ENCODE results near the gene PCDHB6. TPM values are rescaled to one million over a fixed set of nuclear protein-coding genes. Genes with fewer than 3 reads are reported as not detected.
"Not testable (repeated sequence)": the region's sequence is repeated elsewhere in the genome, so short reads cannot be mapped to it uniquely, and the experiment has no call there.

PCDHB6 gene
- 0.30 TPM for polyA plus RNA-seq (2013, experiment 1 of 4)
- 0.14 TPM for polyA plus RNA-seq (2013, experiment 2 of 4)
- 0.11 TPM for polyA plus RNA-seq (2013, experiment 3 of 4)
- 0.36 TPM for polyA plus RNA-seq (2013, experiment 4 of 4)

- Histone ChIP-seq H3K27ac (ENCODE audit: insufficient read depth, low read depth, low read length, poor library complexity, severe bottlenecking) (no peak within 1 kb of the TSS), H3K36me3 (ENCODE audit: control insufficient read depth, insufficient read depth, low read length) (peaks cover 4% of the 10 kb centered on the region), H3K9me3 (ENCODE audit: control insufficient read depth, low read length) (no peaks in the 10 kb centered on the region), H3K4me1 (ENCODE audit: control insufficient read depth, insufficient read depth, low read length) (no peaks in the 10 kb centered on the region), H3K27me3 (ENCODE audit: control insufficient read depth, insufficient read depth, low read length, poor library complexity, severe bottlenecking) (no peaks in the 10 kb centered on the region), H3K4me3 (ENCODE audit: insufficient read depth, low read depth, low read length) (no peak within 1 kb of the TSS)
- WGBS, 2 experiments = 90 to 93% methylated on average over 18 of the region's 18 CpGs
Observed at GRCh38 chr5:141149812-141150211, at the start of gene PCDHB6. Gene PCDHB6, plus strand, starts transcription at chr5:141150057. Its CDS starts 201 bp downstream, at chr5:141150258.

DNA sequence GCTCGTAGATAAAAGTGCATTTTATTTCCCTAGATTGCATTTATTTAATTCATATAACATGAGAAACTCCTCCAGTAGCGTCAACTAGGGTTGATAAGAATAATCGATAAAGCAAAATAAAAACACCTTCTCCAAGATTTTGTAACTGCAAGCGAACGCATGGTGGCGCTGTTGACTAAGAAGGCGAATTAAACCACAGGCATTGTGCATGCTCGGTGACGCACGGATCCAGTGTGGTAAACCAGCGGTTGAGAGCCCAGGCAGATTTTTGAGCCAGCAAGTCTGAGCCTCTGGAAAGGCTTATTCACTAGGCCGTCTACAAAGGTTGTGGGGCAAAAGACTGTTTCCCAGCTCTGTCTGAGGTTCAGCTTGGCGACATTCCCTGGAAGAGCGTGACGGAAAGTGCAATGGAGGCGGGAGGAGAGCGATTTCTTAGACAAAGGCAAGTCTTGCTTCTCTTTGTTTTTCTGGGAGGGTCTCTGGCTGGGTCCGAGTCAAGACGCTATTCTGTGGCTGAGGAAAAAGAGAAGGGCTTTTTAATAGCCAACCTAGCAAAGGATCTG, 49.5 kb upstream of the PCDHB6 start, which contains the start of gene PCDHB3:
TSS of gene PCDHB3 (plus strand) at position 231 of the 563 bp plus-strand sequence. CDS start at position 408, 177 bp downstream.
- Histone ChIP-seq H3K36me3 (ENCODE audit: control insufficient read depth, insufficient read depth, low read length) (peaks cover 36% of the 10 kb centered on the region), H3K4me3 (ENCODE audit: insufficient read depth, low read depth, low read length) (no peak within 1 kb of the TSS), H3K27ac (ENCODE audit: insufficient read depth, low read depth, low read length, poor library complexity, severe bottlenecking) (no peak within 1 kb of the TSS), H3K4me1 (ENCODE audit: control insufficient read depth, insufficient read depth, low read length) (no peaks in the 10 kb centered on the region), H3K9me3 (ENCODE audit: control insufficient read depth, low read length) (peaks cover 3% of the 10 kb centered on the region), H3K27me3 (ENCODE audit: control insufficient read depth, insufficient read depth, low read length, poor library complexity, severe bottlenecking) (no peaks in the 10 kb centered on the region)
- 86 to 89% methylated on average over 19 of the region's 19 CpGs for WGBS, 2 experiments

GRCh38 chr5:141101059-141101458, 48.8 kb upstream of the PCDHB6 start:
- 92 to 93% methylated on average over 20 of the region's 20 CpGs for WGBS, 2 experiments
- Histone ChIP-seq H3K9me3 (ENCODE audit: control insufficient read depth, low read length) (peaks cover 3% of the 10 kb centered on the region), H3K4me3 (ENCODE audit: insufficient read depth, low read depth, low read length) (no peak overlapping the region), H3K36me3 (ENCODE audit: control insufficient read depth, insufficient read depth, low read length) (peaks cover 30% of the 10 kb centered on the region), H3K27me3 (ENCODE audit: control insufficient read depth, insufficient read depth, low read length, poor library complexity, severe bottlenecking) (no peaks in the 10 kb centered on the region), H3K27ac (ENCODE audit: insufficient read depth, low read depth, low read length, poor library complexity, severe bottlenecking) (no peak overlapping the region), H3K4me1 (ENCODE audit: control insufficient read depth, insufficient read depth, low read length) (no peaks in the 10 kb centered on the region)

GRCh38 chr5:141102070-141102469, 47.8 kb upstream of the PCDHB6 start:
- not testable (repeated sequence) for H3K27me3 ChIP-seq (ENCODE audit: control insufficient read depth, insufficient read depth, low read length, poor library complexity, severe bottlenecking); H3K27ac ChIP-seq (ENCODE audit: insufficient read depth, low read depth, low read length, poor library complexity, severe bottlenecking); H3K4me3 ChIP-seq (ENCODE audit: insufficient read depth, low read depth, low read length); H3K4me1 ChIP-seq (ENCODE audit: control insufficient read depth, insufficient read depth, low read length); H3K9me3 ChIP-seq (ENCODE audit: control insufficient read depth, low read length)
- H3K36me3 ChIP-seq (ENCODE audit: control insufficient read depth, insufficient read depth, low read length) = peaks cover 30% of the 10 kb centered on the region
- WGBS, 2 experiments = 90 to 98% methylated on average over 19 to 26 of the region's 39 CpGs

DNA sequence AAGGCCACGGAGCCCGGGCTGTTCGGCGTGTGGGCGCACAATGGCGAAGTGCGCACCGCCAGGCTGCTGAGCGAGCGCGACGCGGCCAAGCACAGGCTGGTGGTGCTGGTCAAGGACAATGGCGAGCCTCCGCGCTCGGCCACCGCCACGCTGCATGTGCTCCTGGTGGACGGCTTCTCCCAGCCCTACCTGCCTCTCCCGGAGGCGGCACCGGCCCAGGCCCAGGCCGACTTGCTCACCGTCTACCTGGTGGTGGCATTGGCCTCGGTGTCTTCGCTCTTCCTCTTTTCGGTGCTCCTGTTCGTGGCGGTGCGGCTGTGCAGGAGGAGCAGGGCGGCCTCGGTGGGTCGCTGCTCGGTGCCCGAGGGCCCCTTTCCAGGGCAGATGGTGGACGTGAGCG, 47.4 kb upstream of the PCDHB6 start:
- not testable (repeated sequence) for H3K9me3 ChIP-seq (ENCODE audit: control insufficient read depth, low read length); H3K4me3 ChIP-seq (ENCODE audit: insufficient read depth, low read depth, low read length); H3K27me3 ChIP-seq (ENCODE audit: control insufficient read depth, insufficient read depth, low read length, poor library complexity, severe bottlenecking); H3K27ac ChIP-seq (ENCODE audit: insufficient read depth, low read depth, low read length, poor library complexity, severe bottlenecking); H3K4me1 ChIP-seq (ENCODE audit: control insufficient read depth, insufficient read depth, low read length)
- H3K36me3 ChIP-seq (ENCODE audit: control insufficient read depth, insufficient read depth, low read length) = peaks cover 29% of the 10 kb centered on the region
- whole genome bisulfite sequencing, 2 experiments = 97% methylated on average over 20 to 28 of the region's 38 CpGs

DNA sequence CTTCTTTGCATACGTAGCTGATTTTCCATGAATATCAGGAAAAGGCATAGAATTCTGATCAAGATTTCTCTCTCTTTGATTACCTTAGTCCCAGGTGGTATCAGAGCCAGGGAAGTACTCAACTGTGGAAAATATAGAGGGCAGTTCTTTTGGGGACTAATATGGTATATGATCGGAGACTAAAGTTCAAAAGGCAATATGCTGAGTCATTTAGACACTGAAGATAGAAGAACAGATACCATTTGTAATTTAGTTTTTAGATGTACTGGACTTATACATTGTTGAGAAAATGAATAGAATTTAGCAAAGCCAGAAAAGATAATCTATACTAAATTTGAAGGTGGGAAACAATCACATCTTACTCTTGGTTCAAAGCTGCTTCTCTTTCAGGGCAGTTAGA, 44.5 kb upstream of the PCDHB6 start:
- Histone ChIP-seq H3K9me3 (ENCODE audit: control insufficient read depth, low read length) (peaks cover 5% of the 10 kb centered on the region), H3K27me3 (ENCODE audit: control insufficient read depth, insufficient read depth, low read length, poor library complexity, severe bottlenecking) (no peaks in the 10 kb centered on the region), H3K4me3 (ENCODE audit: insufficient read depth, low read depth, low read length) (no peak overlapping the region), H3K4me1 (ENCODE audit: control insufficient read depth, insufficient read depth, low read length) (no peaks in the 10 kb centered on the region), H3K36me3 (ENCODE audit: control insufficient read depth, insufficient read depth, low read length) (peaks cover 25% of the 10 kb centered on the region), H3K27ac (ENCODE audit: insufficient read depth, low read depth, low read length, poor library complexity, severe bottlenecking) (no peak overlapping the region)
- WGBS, 2 experiments = 55 to 72% methylated on average over 2 of the region's 2 CpGs

GRCh38 chr5:141119250-141119649, 30.6 kb upstream of the PCDHB6 start:
- H3K27me3 ChIP-seq (ENCODE audit: control insufficient read depth, insufficient read depth, low read length, poor library complexity, severe bottlenecking) = no peaks in the 10 kb centered on the region
- no peak overlapping the region for H3K27ac ChIP-seq (ENCODE audit: insufficient read depth, low read depth, low read length, poor library complexity, severe bottlenecking)
- no peaks in the 10 kb centered on the region for H3K9me3 ChIP-seq (ENCODE audit: control insufficient read depth, low read length)
- 100% methylated on average over 1 of the region's 2 CpGs; no CpG with 5 or more reads in 1 of the 2 experiments for WGBS, 2 experiments
- no peaks in the 10 kb centered on the region for H3K4me1 ChIP-seq (ENCODE audit: control insufficient read depth, insufficient read depth, low read length)
- no peak overlapping the region for H3K4me3 ChIP-seq (ENCODE audit: insufficient read depth, low read depth, low read length)
- H3K36me3 ChIP-seq (ENCODE audit: control insufficient read depth, insufficient read depth, low read length) = no peaks in the 10 kb centered on the region

GRCh38 chr5:141121563-141121962, 28.3 kb upstream of the PCDHB6 start, which contains the start of gene PCDHB4:
Gene PCDHB4, plus strand, starts transcription at chr5:141121818. Its CDS starts 181 bp downstream, at chr5:141121999.
- WGBS, 2 experiments = 80 to 84% methylated on average over 15 to 16 of the region's 16 CpGs
- no peak within 1 kb of the TSS for H3K4me3 ChIP-seq (ENCODE audit: insufficient read depth, low read depth, low read length)

DNA sequence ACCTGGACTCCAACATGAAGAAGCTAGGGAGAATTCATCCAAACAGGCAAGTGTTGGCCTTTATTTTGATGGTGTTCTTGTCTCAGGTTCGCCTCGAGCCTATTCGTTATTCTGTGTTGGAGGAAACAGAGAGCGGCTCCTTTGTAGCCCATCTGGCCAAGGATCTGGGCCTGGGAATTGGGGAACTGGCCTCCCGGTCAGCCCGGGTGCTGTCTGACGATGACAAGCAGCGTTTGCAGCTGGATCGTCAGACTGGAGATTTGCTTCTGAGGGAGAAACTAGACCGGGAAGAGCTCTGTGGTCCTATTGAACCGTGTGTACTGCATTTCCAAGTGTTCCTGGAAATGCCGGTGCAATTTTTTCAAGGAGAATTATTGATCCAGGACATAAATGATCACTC, 27.9 kb upstream of the PCDHB6 start:
- no peaks in the 10 kb centered on the region for H3K27me3 ChIP-seq (ENCODE audit: control insufficient read depth, insufficient read depth, low read length, poor library complexity, severe bottlenecking)
- H3K9me3 ChIP-seq (ENCODE audit: control insufficient read depth, low read length) = no peaks in the 10 kb centered on the region
- no peaks in the 10 kb centered on the region for H3K36me3 ChIP-seq (ENCODE audit: control insufficient read depth, insufficient read depth, low read length)
- no peaks in the 10 kb centered on the region for H3K4me1 ChIP-seq (ENCODE audit: control insufficient read depth, insufficient read depth, low read length)
- no peak overlapping the region for H3K27ac ChIP-seq (ENCODE audit: insufficient read depth, low read depth, low read length, poor library complexity, severe bottlenecking)
- WGBS, 2 experiments = 94 to 95% methylated on average over 12 of the region's 12 CpGs
- H3K4me3 ChIP-seq (ENCODE audit: insufficient read depth, low read depth, low read length) = no peak overlapping the region

More at GRCh38 chr5:141121563-141121962, 28.3 kb upstream of the PCDHB6 start, which contains the start of gene PCDHB4:
- Histone ChIP-seq H3K36me3 (ENCODE audit: control insufficient read depth, insufficient read depth, low read length) (no peaks in the 10 kb centered on the region), H3K27ac (ENCODE audit: insufficient read depth, low read depth, low read length, poor library complexity, severe bottlenecking) (no peak within 1 kb of the TSS), H3K9me3 (ENCODE audit: control insufficient read depth, low read length) (no peaks in the 10 kb centered on the region), H3K4me1 (ENCODE audit: control insufficient read depth, insufficient read depth, low read length) (no peaks in the 10 kb centered on the region), H3K27me3 (ENCODE audit: control insufficient read depth, insufficient read depth, low read length, poor library complexity, severe bottlenecking) (no peaks in the 10 kb centered on the region)

GRCh38 chr5:141123396-141124135, 26.3 kb upstream of the PCDHB6 start:
- 95 to 96% methylated on average over 55 to 57 of the region's 73 CpGs for WGBS, 2 experiments
- not testable (repeated sequence) for H3K27ac ChIP-seq (ENCODE audit: insufficient read depth, low read depth, low read length, poor library complexity, severe bottlenecking); H3K9me3 ChIP-seq (ENCODE audit: control insufficient read depth, low read length); H3K4me1 ChIP-seq (ENCODE audit: control insufficient read depth, insufficient read depth, low read length); H3K27me3 ChIP-seq (ENCODE audit: control insufficient read depth, insufficient read depth, low read length, poor library complexity, severe bottlenecking); H3K36me3 ChIP-seq (ENCODE audit: control insufficient read depth, insufficient read depth, low read length); H3K4me3 ChIP-seq (ENCODE audit: insufficient read depth, low read depth, low read length)

Measured in ectodermal cell (in vitro differentiated cells).